Cerebellar nuclear complex (tissue), 1 donor: ENCODE data around the gene COPS9.

Source experiments
- DNase-seq, 2 experiments: peaks; one replicate each; lab custom pipeline; 2025; lab: John Stamatoyannopoulos, UW

COPS9 gene

GRCh38 chr2:240134956-240135520 lies 1.1 kb downstream of the COPS9 start:
- no peak for DNase-seq

- DNase-seq: no peak
Observed at GRCh38 chr2:240134466-240134865, 1.6 kb downstream of the COPS9 start.

GRCh38 chr2:240133401-240133800 lies 2.7 kb downstream of the COPS9 start:
- no peak for DNase-seq

- no peak for DNase-seq
Observed at GRCh38 chr2:240132651-240132980, 3.5 kb downstream of the COPS9 start.

GRCh38 chr2:240131941-240132650 lies 4.0 kb downstream of the COPS9 start:
- DNase-seq: no peak

GRCh38 chr2:240131296-240131695 lies 4.8 kb downstream of the COPS9 start:
- DNase-seq: no peak

GRCh38 chr2:240130393-240131195 lies 5.5 kb downstream of the COPS9 start:
- no peak for DNase-seq

GRCh38 chr2:240129731-240130392 lies 6.2 kb downstream of the COPS9 start:
- DNase-seq: no peak

- DNase-seq: no peak
Observed at GRCh38 chr2:240129311-240129710, 6.8 kb downstream of the COPS9 start.

- DNase-seq: no peak
Observed at GRCh38 chr2:240128608-240129145, 7.4 kb downstream of the COPS9 start.

GRCh38 chr2:240127911-240128607 lies 8.0 kb downstream of the COPS9 start:
- DNase-seq: no peak

- no peak for DNase-seq
Observed at GRCh38 chr2:240127191-240127750, 8.8 kb downstream of the COPS9 start.

GRCh38 chr2:240126731-240127130 lies 9.4 kb downstream of the COPS9 start:
- DNase-seq: no peak

- DNase-seq: no peak
Observed at GRCh38 chr2:240125742-240126141, 10.4 kb downstream of the COPS9 start.

GRCh38 chr2:240124651-240125030 lies 11.5 kb downstream of the COPS9 start:
- no peak for DNase-seq

GRCh38 chr2:240123821-240124650 lies 12.1 kb downstream of the COPS9 start:
- no peak for DNase-seq

GRCh38 chr2:240121675-240122074 lies 14.4 kb downstream of the COPS9 start:
- no peak for DNase-seq

GRCh38 chr2:240121190-240121589 lies 14.9 kb downstream of the COPS9 start:
- DNase-seq: no peak

GRCh38 chr2:240114233-240114632 lies 21.9 kb downstream of the COPS9 start:
- DNase-seq: no peak

- DNase-seq: no peak
Observed at GRCh38 chr2:240112914-240113690, 23.0 kb downstream of the COPS9 start.
